Tibial nerve (tissue), 4 donors: ENCODE results near the gene PLPPR1. TPM values are rescaled to one million over a fixed set of nuclear protein-coding genes. Genes with fewer than 3 reads are reported as not detected.

Experiments used
- DNase-seq, 2 donors: peaks; one replicate each; pipeline ENCODE4 v3.0.0-alpha.2; 2019; ENCODE audit warnings: low spot score in 2 of 2
- H3K27ac ChIP-seq, 4 donors: fragments of 200-600 bp; sonication (generic) in 3 of 4; one replicate each; pipeline ENCODE4 v1.5.1; 2017 to 2019; ENCODE audit warnings: mild to moderate bottlenecking in 1 of 4
- H3K27me3 ChIP-seq, 2 donors: fragments of 200-600 bp; sonication (generic) in 1 of 2; one replicate each; pipeline versions ENCODE4 v1.5.1 to v1.6.0; 2017 to 2019
- H3K36me3 ChIP-seq, 3 donors: fragments of 200-600 bp; sonication (generic); one replicate each; pipeline ENCODE4 v1.5.1; 2018 to 2019
- H3K4me1 ChIP-seq, 4 donors: fragments of 200-600 bp; sonication (generic) in 3 of 4; one replicate each; pipeline ENCODE4 v1.5.1; 2017 to 2019
- H3K4me3 ChIP-seq, 4 donors: fragments of 200-600 bp; sonication (generic) in 3 of 4; one replicate each; pipeline ENCODE4 v1.5.1; 2017 to 2019; ENCODE audit warnings: mild to moderate bottlenecking in 1 of 4, moderate library complexity in 1 of 4
- H3K9me3 ChIP-seq, 4 donors: fragments of 200-600 bp; sonication (generic) in 3 of 4; one replicate each; pipeline ENCODE4 v1.5.1; 2017 to 2019
- CTCF ChIP-seq, 5 experiments: fragments of 200-600 bp in 3 of 5; fragments of 450-650 bp in 2 of 5; sonication (generic) in 3 of 5; IDR thresholded peaks; one replicate each; pipeline ENCODE4 v1.5.1; 2016 to 2019; ENCODE audit warnings: antibody characterized with exemption in 5 of 5, mild to moderate bottlenecking in 3 of 5, moderate library complexity in 2 of 5
- EP300 ChIP-seq, 2 donors: sonication (generic); formaldehyde crosslinking; IDR thresholded peaks; one replicate each; pipeline ENCODE4 v1.6.1; 2017; ENCODE audit warnings: antibody characterized with exemption in 2 of 2, mild to moderate bottlenecking in 1 of 2
- POLR2A ChIP-seq, 2 donors: fragments of 450-650 bp; IDR thresholded peaks; one replicate each; pipeline ENCODE4 v1.6.1; 2017; ENCODE audit warnings: antibody characterized with exemption in 2 of 2, mild to moderate bottlenecking in 2 of 2, moderate library complexity in 2 of 2
- WGBS, 2 donors: methylation state at CpG; one replicate each; pipeline ENCODE4 v1.1.5; 2018; 5-methylcytosine and 5-hydroxymethylcytosine counted together
- total RNA-seq, 4 donors: library from RNA; depleted of rRNA; stranded (reverse); fragments of >200 nt; gene quantifications; one replicate each; pipeline ENCODE4 v1.1.0, GENCODE V29; 2016

PLPPR1 gene
- total RNA-seq, 4 donors from 2014 or later: 0.30 to 7.6 (median 2.5) TPM

- H3K27ac ChIP-seq: no peak overlapping the region
- TF ChIP-seq CTCF (IDR thresholded peaks at IDR 0.05) (no peak), POLR2A (IDR thresholded peaks at IDR 0.05) (no peak), EP300 (IDR thresholded peaks at IDR 0.05) (no peak)
- H3K9me3 ChIP-seq: no peaks in the 10 kb centered on the region
- no peaks in the 10 kb centered on the region for H3K36me3 ChIP-seq
- no peaks in the 10 kb centered on the region for H3K27me3 ChIP-seq
- H3K4me1 ChIP-seq: no peaks in the 10 kb centered on the region
- 58 to 66% methylated on average over 3 of the region's 3 CpGs for WGBS, 2 donors
- no peak overlapping the region for H3K4me3 ChIP-seq
- DNase-seq: no peak
Measured at GRCh38 chr9:101307524-101308213, 279.1 kb downstream of the PLPPR1 start.

GRCh38 chr9:101309139-101309538 lies 280.6 kb downstream of the PLPPR1 start:
- Histone ChIP-seq H3K27me3 (no peaks in the 10 kb centered on the region), H3K36me3 (no peaks in the 10 kb centered on the region), H3K4me3 (no peak overlapping the region), H3K27ac (no peak overlapping the region), H3K9me3 (no peaks in the 10 kb centered on the region), H3K4me1 (no peaks in the 10 kb centered on the region)
- no peak for TF ChIP-seq EP300 (IDR thresholded peaks at IDR 0.05)
- no peak for TF ChIP-seq POLR2A (IDR thresholded peaks at IDR 0.05)
- no peak for TF ChIP-seq CTCF (IDR thresholded peaks at IDR 0.05)
- WGBS, 2 donors: 51 to 59% methylated on average over 8 of the region's 8 CpGs
- no peak for DNase-seq

- H3K9me3 ChIP-seq: no peaks in the 10 kb centered on the region
- H3K27ac ChIP-seq: no peak overlapping the region
- no peaks in the 10 kb centered on the region for H3K4me1 ChIP-seq
- 46 to 52% methylated on average over 2 of the region's 2 CpGs for WGBS, 2 donors
- H3K4me3 ChIP-seq: no peak overlapping the region
- no peak for DNase-seq
- no peaks in the 10 kb centered on the region for H3K27me3 ChIP-seq
- TF ChIP-seq POLR2A (IDR thresholded peaks at IDR 0.05): no peak
- no peak for TF ChIP-seq CTCF (IDR thresholded peaks at IDR 0.05)
- TF ChIP-seq EP300 (IDR thresholded peaks at IDR 0.05): no peak
- H3K36me3 ChIP-seq: no peaks in the 10 kb centered on the region
Measured at GRCh38 chr9:101311191-101311590, 282.7 kb downstream of the PLPPR1 start.

GRCh38 chr9:101311758-101312420 lies 283.4 kb downstream of the PLPPR1 start:
- no peaks in the 10 kb centered on the region for H3K36me3 ChIP-seq
- H3K4me3 ChIP-seq: no peak overlapping the region
- H3K27ac ChIP-seq: no peak overlapping the region
- TF ChIP-seq POLR2A (IDR thresholded peaks at IDR 0.05): no peak
- no peak for TF ChIP-seq EP300 (IDR thresholded peaks at IDR 0.05)
- peak; percentile 48 to 68 (median 57) for TF ChIP-seq CTCF (IDR thresholded peaks at IDR 0.05)
- no peaks in the 10 kb centered on the region for H3K27me3 ChIP-seq
- H3K4me1 ChIP-seq: no peaks in the 10 kb centered on the region
- no peaks in the 10 kb centered on the region for H3K9me3 ChIP-seq
- peak in 1 of 2 donors; percentile 44 for DNase-seq
- WGBS, 2 donors: 22 to 26% methylated on average over 4 of the region's 4 CpGs

GRCh38 chr9:101312661-101313060 lies 284.1 kb downstream of the PLPPR1 start:
- DNase-seq: no peak
- no peak overlapping the region for H3K27ac ChIP-seq
- no peaks in the 10 kb centered on the region for H3K4me1 ChIP-seq
- no peaks in the 10 kb centered on the region for H3K9me3 ChIP-seq
- H3K4me3 ChIP-seq: no peak overlapping the region
- TF ChIP-seq EP300 (IDR thresholded peaks at IDR 0.05) (no peak), POLR2A (IDR thresholded peaks at IDR 0.05) (no peak), CTCF (IDR thresholded peaks at IDR 0.05) (no peak)
- H3K27me3 ChIP-seq: no peaks in the 10 kb centered on the region
- WGBS, 2 donors: 83 to 86% methylated on average over 8 of the region's 8 CpGs
- H3K36me3 ChIP-seq: no peaks in the 10 kb centered on the region
